ENCODE results near the gene OR2B6. TPM values are rescaled to one million over a fixed set of nuclear protein-coding genes. Genes with fewer than 3 reads are reported as not detected.
"Not testable (repeated sequence)": the region's sequence is repeated elsewhere in the genome, so short reads cannot be mapped to it uniquely, and the experiment has no call there.

OR2B6 gene
- total RNA-seq, 1 donor from 2014 or later = not detected

DNA sequence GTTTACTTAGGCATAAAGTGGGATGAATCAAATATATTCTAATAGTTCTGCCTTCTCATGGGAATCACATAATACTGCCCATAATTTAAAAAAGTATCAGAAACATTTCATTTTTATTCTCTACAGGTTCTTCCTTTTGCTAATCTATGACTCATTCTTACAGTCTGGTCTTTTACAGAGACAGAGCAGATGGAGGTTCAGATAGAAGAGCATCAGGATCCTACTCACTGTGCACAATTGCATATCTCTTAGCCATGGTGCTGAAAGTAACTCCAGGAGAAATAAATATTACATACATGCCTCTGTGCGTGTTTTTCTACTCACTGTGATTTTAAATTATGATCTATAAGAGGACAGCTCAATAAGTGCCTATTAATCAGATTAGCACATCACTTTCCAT, 16.3 kb upstream of the OR2B6 start:
- TF ChIP-seq, protein P1, sequence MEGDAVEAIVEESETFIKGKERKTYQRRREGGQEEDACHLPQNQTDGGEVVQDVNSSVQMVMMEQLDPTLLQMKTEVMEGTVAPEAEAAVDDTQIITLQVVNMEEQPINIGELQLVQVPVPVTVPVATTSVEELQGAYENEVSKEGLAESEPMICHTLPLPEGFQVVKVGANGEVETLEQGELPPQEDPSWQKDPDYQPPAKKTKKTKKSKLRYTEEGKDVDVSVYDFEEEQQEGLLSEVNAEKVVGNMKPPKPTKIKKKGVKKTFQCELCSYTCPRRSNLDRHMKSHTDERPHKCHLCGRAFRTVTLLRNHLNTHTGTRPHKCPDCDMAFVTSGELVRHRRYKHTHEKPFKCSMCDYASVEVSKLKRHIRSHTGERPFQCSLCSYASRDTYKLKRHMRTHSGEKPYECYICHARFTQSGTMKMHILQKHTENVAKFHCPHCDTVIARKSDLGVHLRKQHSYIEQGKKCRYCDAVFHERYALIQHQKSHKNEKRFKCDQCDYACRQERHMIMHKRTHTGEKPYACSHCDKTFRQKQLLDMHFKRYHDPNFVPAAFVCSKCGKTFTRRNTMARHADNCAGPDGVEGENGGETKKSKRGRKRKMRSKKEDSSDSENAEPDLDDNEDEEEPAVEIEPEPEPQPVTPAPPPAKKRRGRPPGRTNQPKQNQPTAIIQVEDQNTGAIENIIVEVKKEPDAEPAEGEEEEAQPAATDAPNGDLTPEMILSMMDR (conservative IDR thresholded peaks at IDR 0.05; ENCODE audit: low read depth, low read length) = no peak
- no peak for DNase-seq (ENCODE audit: low read depth)

DNA sequence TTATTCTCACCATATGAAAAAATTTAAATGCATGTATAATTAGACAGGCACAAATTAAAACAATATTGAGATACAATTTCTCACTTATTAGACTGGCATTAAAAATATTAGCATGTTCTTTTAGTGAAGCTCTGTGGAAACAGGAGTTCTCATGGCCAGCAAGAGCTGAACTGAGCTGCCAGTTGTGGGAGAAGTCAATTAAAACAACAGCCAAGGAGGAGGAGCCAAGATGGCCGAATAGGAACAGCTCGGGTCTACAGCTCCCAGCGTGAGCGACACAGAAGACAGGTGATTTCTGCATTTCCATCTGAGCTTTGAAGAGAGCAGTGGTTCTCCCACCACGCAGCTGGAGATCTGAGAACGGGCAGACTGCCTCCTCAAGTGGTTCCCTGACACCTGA, 14.0 kb upstream of the OR2B6 start:
- not testable (repeated sequence) for H3K4me3 ChIP-seq (ENCODE audit: low read depth, low read length); DNase-seq (ENCODE audit: low read depth)

More for the DNA sequence above, 16.3 kb upstream of the OR2B6 start:
- no peak overlapping the region for H3K4me3 ChIP-seq (ENCODE audit: low read depth, low read length)

DNA sequence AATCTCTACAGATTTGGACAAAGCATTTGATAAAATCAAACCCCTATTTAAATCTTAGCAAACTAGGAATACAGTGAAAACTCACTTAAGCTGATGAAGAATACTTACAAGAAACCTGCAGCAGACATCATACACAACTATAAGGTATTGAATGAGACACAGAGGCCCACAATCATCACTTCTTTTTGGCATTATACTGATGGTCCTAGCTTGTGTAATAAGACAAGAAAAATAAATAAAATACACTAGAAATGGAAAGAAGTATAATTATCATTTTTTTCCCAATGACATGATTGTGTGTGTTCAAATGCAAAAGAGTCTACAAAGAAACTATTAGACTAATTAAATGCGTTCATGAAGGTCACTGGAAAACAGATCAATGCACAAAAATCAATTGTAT, 8.8 kb upstream of the OR2B6 start:
- no peak for DNase-seq (ENCODE audit: low read depth)
- TF ChIP-seq, protein P1 (conservative IDR thresholded peaks at IDR 0.05; ENCODE audit: low read depth, low read length) = no peak
- H3K4me3 ChIP-seq (ENCODE audit: low read depth, low read length) = no peak overlapping the region

DNA sequence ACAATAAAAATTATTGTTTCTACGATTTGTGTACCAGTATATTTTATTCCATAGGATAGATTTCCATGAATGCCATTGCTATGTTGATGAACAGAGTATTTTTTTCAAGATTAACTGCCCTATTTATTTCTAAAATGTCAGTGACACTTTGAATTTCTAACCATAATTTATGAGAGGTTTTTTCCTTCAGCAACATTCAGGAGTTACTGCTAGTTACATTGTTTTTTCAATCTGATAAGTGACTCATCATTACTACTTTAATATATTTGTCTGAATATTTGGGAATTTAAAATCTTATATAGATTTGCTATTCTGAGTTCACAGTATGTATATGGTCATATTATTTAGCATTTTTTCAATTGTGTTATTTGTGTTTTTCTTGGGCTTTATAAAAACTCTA, 6.0 kb upstream of the OR2B6 start:
- DNase-seq (ENCODE audit: low read depth) = no peak
- TF ChIP-seq, protein P1 (conservative IDR thresholded peaks at IDR 0.05; ENCODE audit: low read depth, low read length) = no peak

DNA sequence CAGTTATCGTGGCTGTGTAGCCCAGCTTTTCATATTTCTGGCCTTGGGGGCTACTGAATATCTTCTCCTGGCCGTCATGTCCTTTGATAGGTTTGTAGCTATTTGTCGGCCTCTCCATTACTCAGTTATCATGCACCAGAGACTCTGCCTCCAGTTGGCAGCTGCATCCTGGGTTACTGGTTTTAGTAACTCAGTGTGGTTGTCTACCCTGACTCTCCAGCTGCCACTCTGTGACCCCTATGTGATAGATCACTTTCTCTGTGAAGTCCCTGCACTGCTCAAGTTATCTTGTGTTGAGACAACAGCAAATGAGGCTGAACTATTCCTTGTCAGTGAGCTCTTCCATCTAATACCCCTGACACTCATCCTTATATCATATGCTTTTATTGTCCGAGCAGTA, 475 bp downstream of the OR2B6 start:
- H3K4me3 ChIP-seq (ENCODE audit: low read depth, low read length) = no peak overlapping the region
- TF ChIP-seq, protein P1 (conservative IDR thresholded peaks at IDR 0.05; ENCODE audit: low read depth, low read length) = no peak
- DNase-seq (ENCODE audit: low read depth) = no peak

More for the DNA sequence above, 6.0 kb upstream of the OR2B6 start:
- H3K4me3 ChIP-seq (ENCODE audit: low read depth, low read length) = no peak overlapping the region

DNA sequence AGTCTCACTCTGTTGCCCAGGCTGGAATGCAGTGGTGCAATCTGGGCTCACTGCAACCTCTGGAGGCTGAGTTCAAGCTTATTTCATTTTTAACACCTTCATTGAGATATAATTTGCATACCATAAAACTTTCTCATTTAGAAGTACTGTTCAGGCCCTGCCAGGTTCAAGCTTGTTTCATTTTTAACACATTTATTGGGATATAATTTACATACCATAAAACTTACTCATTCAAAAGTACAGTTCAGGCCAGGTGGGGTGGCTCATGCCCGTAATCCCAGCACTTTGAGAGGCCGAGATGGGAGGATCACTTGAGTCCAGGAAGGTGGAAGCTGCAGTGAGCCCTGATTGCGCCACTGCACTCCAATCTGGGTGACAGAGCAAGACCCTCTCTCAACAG, 5.5 kb downstream of the OR2B6 start:
- H3K4me3 ChIP-seq (ENCODE audit: low read depth, low read length) = no peak overlapping the region
- TF ChIP-seq, protein P1 (conservative IDR thresholded peaks at IDR 0.05; ENCODE audit: low read depth, low read length) = no peak
- DNase-seq (ENCODE audit: low read depth) = no peak

DNA sequence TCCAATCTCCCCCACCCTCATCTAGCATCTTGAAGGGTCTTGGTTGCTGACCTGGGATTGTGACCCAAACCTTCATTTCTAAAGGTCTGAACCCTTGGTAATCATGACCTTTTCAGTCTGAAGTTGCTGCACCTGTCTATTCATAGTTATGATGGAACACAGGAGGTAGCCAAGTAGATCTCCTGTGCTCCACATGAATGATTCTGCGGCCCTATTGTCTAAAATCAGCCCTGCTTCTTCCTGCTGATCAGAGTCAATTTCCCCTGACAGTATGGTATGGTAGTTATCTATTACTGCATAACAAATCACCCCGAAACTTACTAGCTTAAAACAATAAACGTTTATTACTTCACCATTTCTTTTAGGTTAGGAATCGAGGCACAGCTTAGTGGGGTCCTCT, 9.0 kb downstream of the OR2B6 start:
- no peak overlapping the region for H3K4me3 ChIP-seq (ENCODE audit: low read depth, low read length)
- TF ChIP-seq, protein P1 (conservative IDR thresholded peaks at IDR 0.05; ENCODE audit: low read depth, low read length) = no peak
- DNase-seq (ENCODE audit: low read depth) = no peak

All from epithelial cell of proximal tubule (primary cell).